Breast epithelium (tissue), 4 donors: ENCODE data around the gene GRK5. TPM values are rescaled to one million over a fixed set of nuclear protein-coding genes. Genes with fewer than 3 reads are reported as not detected.

Experiments used
- DNase-seq, 2 donors: peaks; one replicate each; pipeline ENCODE4 v3.0.0-alpha.2; 2019; ENCODE audit warnings: low spot score in 2 of 2
- H3K27ac ChIP-seq, 2 donors: fragments of 200-600 bp; sonication (generic) in 1 of 2; one replicate each; pipeline ENCODE4 v1.5.1; 2016 to 2019; ENCODE audit warnings: mild to moderate bottlenecking in 1 of 2
- H3K27me3 ChIP-seq, 2 donors: fragments of 200-600 bp; sonication (generic) in 1 of 2; one replicate each; pipeline versions ENCODE4 v1.5.1 to v1.6.0; 2017 to 2019; ENCODE audit warnings: control low read depth in 1 of 2, mild to moderate bottlenecking in 1 of 2
- H3K36me3 ChIP-seq: fragments of 200-600 bp; one replicate; pipeline ENCODE4 v1.5.1; 2019
- H3K4me1 ChIP-seq, 2 donors: fragments of 200-600 bp; sonication (generic); one replicate each; pipeline ENCODE4 v1.5.1; 2016 to 2019; ENCODE audit warnings: control low read depth in 1 of 2
- H3K4me3 ChIP-seq, 3 donors: fragments of 200-600 bp; sonication (generic); 1 replicate in 2 of 3; 2 replicates in 1 of 3; pipeline ENCODE4 v1.5.1; 2016 to 2019; ENCODE audit warnings: mild to moderate bottlenecking in 3 of 3, moderate library complexity in 2 of 3
- H3K9me3 ChIP-seq, 2 donors: fragments of 200-600 bp; sonication (generic) in 1 of 2; one replicate each; pipeline ENCODE4 v1.5.1; 2016 to 2019; ENCODE audit warnings: control low read depth in 1 of 2
- CTCF ChIP-seq, 3 donors: fragments of 450-650 bp; IDR thresholded peaks; one replicate each; pipeline ENCODE4 v1.5.1; 2016 to 2017; ENCODE audit warnings: antibody characterized with exemption in 3 of 3, mild to moderate bottlenecking in 3 of 3, moderate library complexity in 3 of 3
- POLR2A ChIP-seq: fragments of 450-650 bp; IDR thresholded peaks from one replicate; pipeline ENCODE4 v1.6.1; 2016; ENCODE audit warnings: antibody characterized with exemption, mild to moderate bottlenecking, moderate library complexity
- POLR2AphosphoS5 ChIP-seq, 3 donors: sonication (generic); formaldehyde crosslinking; IDR thresholded peaks; one replicate each; pipeline ENCODE4 v1.6.1; 2017; ENCODE audit warnings: antibody characterized with exemption in 3 of 3
- intact Hi-C: fragments of 100-400 bp; cut with DNase I; formaldehyde crosslinking; loops from one replicate; pipeline ENCODE4 v1.15.1; 2023; ENCODE audit warnings: low total_unique reads
- total RNA-seq, 3 donors: library from RNA; depleted of rRNA; stranded (reverse); fragments of >200 nt; gene quantifications; one replicate each; pipeline ENCODE4 v1.1.0, GENCODE V29; 2016

GRK5 gene
- total RNA-seq, 3 donors from 2014 or later, result 14.9 to 20.6 (median 15.2) TPM

GRCh38 chr10:119469846-119470245 is 262.5 kb downstream of the GRK5 start:
- Histone ChIP-seq H3K9me3 (peaks cover 0 to 4% of the 10 kb centered on the region in 2 donors), H3K36me3 (no peaks in the 10 kb centered on the region), H3K27me3 (no peaks in the 10 kb centered on the region), H3K4me1 (no peaks in the 10 kb centered on the region), H3K4me3 (no peak overlapping the region), H3K27ac (no peak overlapping the region)
- TF ChIP-seq POLR2A (no peak), POLR2AphosphoS5 (IDR thresholded peaks at IDR 0.05) (no peak), CTCF (IDR thresholded peaks at IDR 0.05) (no peak)
- no peak for DNase-seq
- intact Hi-C loops, result no loop called here

GRCh38 chr10:119470920-119471702 is 263.7 kb downstream of the GRK5 start:
- H3K27ac ChIP-seq, result no peak overlapping the region
- DNase-seq, result no peak
- no peak overlapping the region for H3K4me3 ChIP-seq
- TF ChIP-seq POLR2AphosphoS5 (IDR thresholded peaks at IDR 0.05), result no peak
- no peak for TF ChIP-seq CTCF (IDR thresholded peaks at IDR 0.05)
- TF ChIP-seq POLR2A, result no peak
- no peaks in the 10 kb centered on the region for H3K36me3 ChIP-seq
- intact Hi-C loops, result no loop called here
- peaks cover 0 to 4% of the 10 kb centered on the region in 2 donors for H3K9me3 ChIP-seq
- H3K27me3 ChIP-seq, result no peaks in the 10 kb centered on the region
- H3K4me1 ChIP-seq, result no peaks in the 10 kb centered on the region

- DNase-seq, result no peak
- Histone ChIP-seq H3K27ac (no peak overlapping the region), H3K9me3 (peaks cover 0 to 4% of the 10 kb centered on the region in 2 donors), H3K4me3 (no peak overlapping the region), H3K36me3 (no peaks in the 10 kb centered on the region), H3K27me3 (no peaks in the 10 kb centered on the region), H3K4me1 (no peaks in the 10 kb centered on the region)
- intact Hi-C loops, result no loop called here
- TF ChIP-seq CTCF (IDR thresholded peaks at IDR 0.05) (no peak), POLR2AphosphoS5 (IDR thresholded peaks at IDR 0.05) (no peak), POLR2A (no peak)
These were observed 266.4 kb downstream of the GRK5 start for GRCh38 chr10:119473771-119474170.

GRCh38 chr10:119474606-119475005 is 267.2 kb downstream of the GRK5 start:
- no peak overlapping the region for H3K27ac ChIP-seq
- no peak overlapping the region for H3K4me3 ChIP-seq
- no peaks in the 10 kb centered on the region for H3K36me3 ChIP-seq
- H3K9me3 ChIP-seq, result no peaks in the 10 kb centered on the region
- H3K4me1 ChIP-seq, result no peaks in the 10 kb centered on the region
- no peak for DNase-seq
- no peak for TF ChIP-seq POLR2AphosphoS5 (IDR thresholded peaks at IDR 0.05)
- TF ChIP-seq CTCF (IDR thresholded peaks at IDR 0.05), result no peak
- TF ChIP-seq POLR2A, result no peak
- H3K27me3 ChIP-seq, result no peaks in the 10 kb centered on the region
- intact Hi-C loops, result no loop called here

- TF ChIP-seq POLR2A (no peak), POLR2AphosphoS5 (IDR thresholded peaks at IDR 0.05) (no peak), CTCF (IDR thresholded peaks at IDR 0.05) (no peak)
- H3K4me3 ChIP-seq, result no peak overlapping the region
- H3K27ac ChIP-seq, result no peak overlapping the region
- intact Hi-C loops, result no loop called here
- H3K27me3 ChIP-seq, result no peaks in the 10 kb centered on the region
- H3K4me1 ChIP-seq, result no peaks in the 10 kb centered on the region
- DNase-seq, result no peak
- H3K36me3 ChIP-seq, result no peaks in the 10 kb centered on the region
- H3K9me3 ChIP-seq, result no peaks in the 10 kb centered on the region
These were observed 270.1 kb downstream of the GRK5 start for GRCh38 chr10:119477444-119477843.
